Esophagus muscularis mucosa (tissue), 4 donors: ENCODE data around the gene COL2A1.

Experiments
- CTCF ChIP-seq, 3 experiments: fragments of 200-600 bp in 2 of 3; fragments of 450-650 bp in 1 of 3; sonication (generic) in 2 of 3; IDR thresholded peaks; one replicate each; pipeline ENCODE4 v1.5.1; 2017 to 2019; ENCODE audit warnings: antibody characterized with exemption in 3 of 3, mild to moderate bottlenecking in 2 of 3, moderate library complexity in 1 of 3
- EP300 ChIP-seq: sonication (generic); formaldehyde crosslinking; IDR thresholded peaks from one replicate; pipeline ENCODE4 v1.6.1; 2017; ENCODE audit warnings: antibody characterized with exemption
- POLR2A ChIP-seq: fragments of 450-650 bp; IDR thresholded peaks from one replicate; pipeline ENCODE4 v1.6.1; 2017; ENCODE audit warnings: antibody characterized with exemption, moderate library complexity, mild to moderate bottlenecking, low read depth
- POLR2AphosphoS5 ChIP-seq, 2 donors: sonication (generic); formaldehyde crosslinking; IDR thresholded peaks; one replicate each; pipeline ENCODE4 v1.6.1; 2017; ENCODE audit warnings: antibody characterized with exemption in 2 of 2

GRCh38 chr12:48045965-48046518 lies 41.8 kb upstream of the COL2A1 start:
- TF ChIP-seq CTCF (IDR thresholded peaks at IDR 0.05) (no peak), EP300 (no peak), POLR2A (no peak), POLR2AphosphoS5 (IDR thresholded peaks at IDR 0.05) (no peak)
